Progenitor cell of endocrine pancreas (in vitro differentiated cells): Measurements from ENCODE around the gene CCDC88C. TPM values are rescaled to one million over a fixed set of nuclear protein-coding genes. Genes with fewer than 3 reads are reported as not detected.

Source experiments
- DNase-seq: peaks from one replicate; pipeline ENCODE4 v3.0.0; 2021; ENCODE audit warnings: low spot score; ENCODE audit not compliant: unreplicated experiment
- H3K27ac Mint-ChIP-seq: 2 replicates; pipeline ENCODE4 v1.8.0; 2021; ENCODE audit warnings: mild to moderate bottlenecking, moderate library complexity, mixed read lengths
- H3K27me3 Mint-ChIP-seq: 2 replicates; pipeline ENCODE4 v1.8.0; 2021; ENCODE audit warnings: mixed read lengths
- H3K36me3 Mint-ChIP-seq: 2 replicates; pipeline ENCODE4 v1.8.0; 2022; ENCODE audit warnings: mixed read lengths; ENCODE audit not compliant: insufficient read depth
- H3K4me1 Mint-ChIP-seq: 2 replicates; pipeline ENCODE4 v1.8.0; 2021; ENCODE audit warnings: low read depth, mixed read lengths
- H3K4me3 Mint-ChIP-seq: 2 replicates; pipeline ENCODE4 v1.8.0; 2021; ENCODE audit warnings: low read depth, mild to moderate bottlenecking, moderate library complexity, mixed read lengths
- H3K9me3 Mint-ChIP-seq: 2 replicates; pipeline ENCODE4 v1.8.0; 2021; ENCODE audit warnings: low read depth, mixed read lengths
- CTCF ChIP-seq: fragments of 200-600 bp; sonication (generic); IDR thresholded peaks from one replicate; pipeline ENCODE4 v1.5.0; 2021; ENCODE audit warnings: antibody characterized with exemption, mild to moderate bottlenecking; ENCODE audit not compliant: unreplicated experiment
- total RNA-seq: library from RNA; stranded (reverse); gene quantifications from 2 replicates; pipeline ENCODE4 v1.2.1, GENCODE V29; 2021

CCDC88C gene
- total RNA-seq, 1 donor from 2014 or later = 78.1 TPM

GRCh38 chr14:91223028-91223783, 194.4 kb downstream of the CCDC88C start:
- H3K27ac Mint-ChIP-seq = no peak overlapping the region
- no peaks in the 10 kb centered on the region for H3K4me1 Mint-ChIP-seq
- no peak for TF ChIP-seq CTCF
- no peaks in the 10 kb centered on the region for H3K27me3 Mint-ChIP-seq
- DNase-seq = no peak
- no peak overlapping the region for H3K4me3 Mint-ChIP-seq
- peaks cover 19% of the 10 kb centered on the region for H3K36me3 Mint-ChIP-seq
- H3K9me3 Mint-ChIP-seq = no peaks in the 10 kb centered on the region

Other genes starting within 250 kb of the CCDC88C start
- gene GPR68, start 173.1 kb downstream of the CCDC88C start, total RNA-seq = 0.31 and 0.87 TPM in 2 replicates
- gene PPP4R3A, start 92.5 kb upstream of the CCDC88C start, total RNA-seq = 119 and 120 TPM in 2 replicates